DMS79 treated with DMSO at 0.1 percent for 48 hours (cell line): ENCODE results near the gene TMBIM4.

ENCODE experiments used
- DNase-seq: peaks from one replicate; lab custom pipeline; 2025; lab: John Stamatoyannopoulos, UW

The TMBIM4 gene

GRCh38 chr12:66140731-66141130 is 29.1 kb downstream of the TMBIM4 start:
- no peak for DNase-seq

- DNase-seq, result no peak
Observed at GRCh38 chr12:66139328-66139727, 30.5 kb downstream of the TMBIM4 start.

DNA sequence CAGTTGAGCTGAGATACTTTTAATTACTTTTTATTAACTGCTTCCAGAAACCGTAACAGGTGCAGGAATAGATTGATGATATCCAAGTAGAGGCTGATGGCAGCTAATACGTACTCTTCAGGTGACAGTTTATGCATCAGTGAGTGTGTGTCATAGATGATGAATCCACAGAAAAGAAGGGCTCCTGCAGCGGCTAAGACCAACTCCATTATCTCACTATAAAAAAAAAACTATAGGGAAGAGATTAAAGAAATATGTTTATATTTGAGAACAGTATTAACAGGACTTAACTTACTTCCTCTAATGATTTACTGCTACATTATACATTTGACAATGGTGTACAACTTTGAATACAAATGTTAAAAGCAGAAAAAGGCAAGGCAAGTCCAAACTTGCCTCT is 31.9 kb downstream of the TMBIM4 start:
- peak; percentile 45 for DNase-seq

DNA sequence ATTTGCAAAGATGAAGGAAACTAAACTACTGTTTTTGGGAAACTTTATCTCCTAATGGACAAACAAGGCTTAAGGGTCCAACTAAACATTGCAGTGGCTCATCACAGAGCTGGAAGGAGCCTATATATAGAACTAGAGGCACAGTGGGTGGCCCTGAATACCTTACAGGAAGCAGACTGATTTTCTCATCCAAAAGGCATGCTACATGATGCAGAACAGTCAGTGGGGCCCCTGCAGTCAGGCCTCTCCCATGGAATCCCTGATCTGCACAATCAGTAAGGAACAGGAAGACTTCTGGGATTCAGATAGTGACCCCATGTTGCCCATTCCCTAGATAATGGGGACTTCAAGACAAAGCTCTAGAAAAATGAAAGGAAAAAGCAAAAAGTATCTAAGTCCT is 37.4 kb downstream of the TMBIM4 start:
- DNase-seq, result no peak

- peak; percentile 54 for DNase-seq
Observed at GRCh38 chr12:66131067-66131688, 38.6 kb downstream of the TMBIM4 start.

DNA sequence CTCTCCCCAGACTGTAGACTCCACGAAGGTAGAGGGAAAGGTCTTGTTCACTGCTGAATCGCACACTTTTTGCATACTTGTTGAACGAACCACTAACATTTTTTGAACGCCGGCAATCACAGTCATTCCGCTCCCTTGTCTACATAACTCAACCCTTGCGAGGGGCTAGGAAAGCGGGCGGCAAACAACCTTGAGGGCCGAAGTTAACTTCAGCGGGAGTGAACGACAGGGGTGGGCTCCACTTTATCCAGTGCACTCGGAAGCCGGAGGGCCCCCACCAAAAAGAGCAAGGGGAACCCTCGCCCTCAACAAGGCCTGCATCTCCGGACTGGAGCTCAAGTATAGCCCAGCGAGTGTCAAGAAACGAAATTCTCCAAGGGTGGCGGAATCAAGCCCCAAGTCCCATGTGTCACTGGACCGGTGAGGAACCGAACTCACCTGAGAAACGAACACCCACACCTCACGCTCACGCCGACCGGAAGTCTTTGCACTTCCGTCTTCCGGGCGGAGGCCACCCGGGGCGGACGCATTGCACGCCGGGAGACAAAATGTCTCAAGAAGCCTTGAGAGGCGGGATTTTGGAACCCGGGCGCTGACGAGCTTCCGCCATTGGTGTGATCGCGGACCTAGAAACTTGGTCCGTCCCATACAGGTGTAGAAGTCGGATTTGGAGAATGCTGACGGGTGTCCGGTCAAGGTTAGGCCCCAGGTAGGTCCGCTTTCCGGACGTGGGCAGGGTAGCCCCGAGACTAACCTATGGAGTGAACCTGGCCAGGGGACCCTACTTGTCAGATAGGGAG is 39.3 kb downstream of the TMBIM4 start, which contains the start of gene LLPH:
Gene LLPH (minus strand): TSS at position 484 of the 800 bp plus-strand sequence. CDS start 1,644 bp downstream, outside the sequence.
- peak; percentile 54 for DNase-seq

- DNase-seq, result no peak
Observed at GRCh38 chr12:66129934-66130266, 39.9 kb downstream of the TMBIM4 start.

GRCh38 chr12:66127650-66128049 is 42.1 kb downstream of the TMBIM4 start:
- no peak for DNase-seq

GRCh38 chr12:66120477-66120876 is 49.3 kb downstream of the TMBIM4 start:
- no peak for DNase-seq

- DNase-seq, result no peak
Observed at GRCh38 chr12:66119870-66120241, 49.9 kb downstream of the TMBIM4 start.

- no peak for DNase-seq
Observed at GRCh38 chr12:66119229-66119869, 50.4 kb downstream of the TMBIM4 start.

GRCh38 chr12:66118240-66118891 is 51.4 kb downstream of the TMBIM4 start:
- no peak for DNase-seq

- no peak for DNase-seq
Observed at GRCh38 chr12:66117242-66117641, 52.6 kb downstream of the TMBIM4 start.

- DNase-seq, result no peak
Observed at GRCh38 chr12:66115071-66115600, 54.7 kb downstream of the TMBIM4 start.

DNA sequence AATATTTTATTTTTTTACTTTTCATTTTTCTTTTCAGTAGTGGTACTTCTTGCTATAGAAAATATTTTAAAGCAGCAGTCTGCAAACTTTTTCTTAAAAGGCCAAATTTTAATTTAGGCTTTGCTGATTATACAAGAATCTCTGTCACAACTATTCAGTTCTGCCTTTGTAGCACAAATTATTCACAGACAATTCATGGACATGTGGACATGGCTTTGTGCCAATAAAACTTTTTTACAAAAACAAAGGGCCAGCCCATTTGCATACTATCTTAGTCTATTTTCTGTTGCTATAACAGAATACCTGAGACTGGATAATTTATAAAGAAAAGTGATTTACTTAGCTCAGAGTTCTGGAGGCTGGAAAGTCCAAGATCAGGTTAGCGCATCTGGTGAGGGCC is 56.3 kb downstream of the TMBIM4 start:
- no peak for DNase-seq

DNA sequence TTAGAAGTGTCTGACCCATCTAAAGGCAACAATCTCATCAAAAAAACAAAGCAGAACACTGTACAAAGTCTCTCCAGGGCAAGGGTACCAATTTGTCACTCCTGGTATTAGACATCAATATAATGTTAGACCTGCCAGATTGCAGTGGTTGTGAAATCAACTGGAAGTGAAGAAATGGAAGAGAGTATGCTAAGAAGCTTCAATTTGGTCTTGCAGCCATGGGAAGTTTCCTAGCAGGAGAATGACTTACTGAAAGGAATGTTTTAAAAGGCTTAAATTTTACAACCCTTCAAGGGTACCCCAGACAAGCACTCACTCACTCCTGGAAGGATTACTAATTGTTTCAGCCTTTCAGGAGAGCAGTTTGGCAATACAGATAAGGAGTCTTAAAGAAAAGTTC is 58.2 kb downstream of the TMBIM4 start:
- DNase-seq, result no peak

- DNase-seq, result no peak
Observed at GRCh38 chr12:66109056-66109455, 60.7 kb downstream of the TMBIM4 start.

DNA sequence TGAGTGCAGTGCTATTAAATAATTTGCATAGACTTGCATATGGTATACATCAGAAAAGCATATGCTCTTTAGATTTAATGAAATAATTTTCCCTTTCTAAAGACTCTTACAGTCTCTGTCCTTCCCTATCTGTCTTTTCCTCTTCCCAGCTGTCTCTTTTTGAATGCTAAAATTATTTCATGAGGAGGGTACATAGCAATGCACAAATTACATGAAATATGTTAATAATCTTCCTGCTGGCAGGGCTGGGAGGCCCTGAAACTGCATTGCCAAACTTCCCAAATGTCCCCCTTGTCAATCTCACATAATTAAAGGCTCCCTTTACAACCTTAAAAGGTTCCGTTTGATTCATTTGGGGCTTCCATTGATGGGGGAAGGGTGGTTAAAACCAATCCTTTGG is 61.4 kb downstream of the TMBIM4 start:
- DNase-seq, result no peak

DNA sequence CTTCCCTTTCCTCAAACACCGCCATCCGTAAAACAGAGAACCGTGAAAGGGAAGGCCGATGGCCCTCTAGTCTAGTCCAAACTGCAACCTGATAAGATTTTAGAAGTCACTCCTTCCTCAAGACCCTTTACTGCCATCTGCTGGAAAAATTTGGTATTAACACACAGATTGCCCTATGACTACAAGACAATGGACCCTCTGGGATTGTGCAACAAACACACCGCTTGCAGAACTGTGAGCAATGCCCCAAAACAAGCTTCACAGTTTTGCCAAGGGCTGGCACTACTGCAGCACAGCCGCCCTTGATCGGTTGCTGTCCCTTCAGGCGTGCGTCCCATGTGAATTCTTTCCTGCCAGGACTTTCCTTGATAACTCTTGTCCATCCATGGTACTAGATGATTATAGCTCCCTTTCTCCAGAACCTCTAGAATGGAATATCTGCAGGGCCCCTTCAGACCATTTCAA is 62.3 kb downstream of the TMBIM4 start:
- DNase-seq, result peak; percentile 12

GRCh38 chr12:66103016-66103913 is 66.5 kb downstream of the TMBIM4 start:
- DNase-seq, result no peak

DNA sequence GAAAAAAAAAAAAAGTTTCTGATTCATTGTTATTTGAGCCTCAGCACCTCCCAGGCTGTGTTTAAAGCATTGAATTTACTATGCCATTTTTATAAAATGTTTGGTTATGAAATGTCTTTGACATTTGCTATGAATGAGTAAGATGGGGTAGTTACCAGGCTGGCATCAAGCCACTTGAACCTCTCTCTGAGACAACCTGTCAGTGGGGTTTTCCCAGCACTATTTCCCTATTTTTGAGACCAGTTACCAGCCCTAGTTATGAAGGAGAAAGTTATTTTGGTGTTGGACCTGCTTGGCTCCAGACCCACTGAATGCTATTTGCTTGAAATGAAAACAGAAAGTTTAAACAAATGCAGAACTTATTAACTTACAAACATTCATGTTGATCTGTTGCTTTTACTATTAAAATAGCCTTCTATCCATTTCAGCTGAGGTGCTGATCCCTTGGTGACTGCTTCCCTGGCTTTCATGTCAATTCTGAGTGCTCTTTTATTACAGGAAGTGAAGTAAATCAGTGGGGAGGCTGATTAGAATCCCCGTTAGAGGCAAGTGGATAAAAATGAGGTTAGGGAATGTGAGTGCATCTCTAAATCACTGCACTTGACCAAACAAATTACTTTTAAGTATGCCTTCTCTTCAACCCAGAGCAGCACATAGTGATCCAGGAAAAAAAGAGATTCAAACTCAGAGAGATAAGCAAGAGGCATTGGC is 77.1 kb downstream of the TMBIM4 start:
- no peak for DNase-seq
